Activated T-helper 2 cell treated with anti-CD3 and anti-CD28 coated beads, Interferon-gamma antibody, Interleukin-2, Interleukin-4, amounts not matched to agents 10 μg/mL and 5 μg/mL and 100 μg/mL, durations not matched to agents 14 hours and 24 hours and 36 hours (primary cell): Measurements from ENCODE around the gene FSTL4. TPM values are rescaled to one million over a fixed set of nuclear protein-coding genes. Genes with fewer than 3 reads are reported as not detected.

ENCODE experiments used
- DNase-seq: peaks from one replicate; pipeline ENCODE4 v3.0.0; 2021; ENCODE audit warnings: low spot score
- H3K27ac Mint-ChIP-seq: one replicate; pipeline ENCODE4 v1.8.0; 2021; ENCODE audit warnings: mixed read lengths
- H3K27me3 Mint-ChIP-seq: one replicate; pipeline ENCODE4 v1.8.0; 2021; ENCODE audit warnings: low read depth, mixed read lengths
- H3K36me3 Mint-ChIP-seq: one replicate; pipeline ENCODE4 v1.8.0; 2021; ENCODE audit warnings: low read depth, mixed read lengths
- H3K4me1 Mint-ChIP-seq: one replicate; pipeline ENCODE4 v1.8.0; 2021; ENCODE audit warnings: low read depth, mixed read lengths
- H3K4me3 Mint-ChIP-seq: one replicate; pipeline ENCODE4 v1.8.0; 2021; ENCODE audit warnings: low read depth, mild to moderate bottlenecking, moderate library complexity, mixed read lengths
- H3K9me3 Mint-ChIP-seq: one replicate; pipeline ENCODE4 v1.8.0; 2021; ENCODE audit warnings: mixed read lengths
- intact Hi-C: fragments of 100-400 bp; cut with micrococcal nuclease; formaldehyde crosslinking; loops from one replicate; pipeline ENCODE4 v1.15.1; 2023
- total RNA-seq: library from RNA; stranded (reverse); gene quantifications from 2 replicates; pipeline ENCODE4 v1.2.3, GENCODE V29; 2022

FSTL4 gene
- total RNA-seq, 1 donor from 2014 or later: 2.1 TPM

- Mint-ChIP-seq H3K4me3 (no peak overlapping the region), H3K27me3 (peaks cover 24% of the 10 kb centered on the region), H3K27ac (no peak overlapping the region), H3K36me3 (no peaks in the 10 kb centered on the region), H3K9me3 (peaks cover 2% of the 10 kb centered on the region), H3K4me1 (no peaks in the 10 kb centered on the region)
- DNase-seq: no peak
- intact Hi-C loops: no loop called here
Observed at GRCh38 chr5:133638436-133638835, 26.1 kb upstream of the FSTL4 start.

GRCh38 chr5:133637206-133637605 lies 24.9 kb upstream of the FSTL4 start:
- intact Hi-C loops: no loop called here
- Mint-ChIP-seq H3K27me3 (peaks cover 22% of the 10 kb centered on the region), H3K9me3 (peaks cover 5% of the 10 kb centered on the region), H3K36me3 (no peaks in the 10 kb centered on the region), H3K27ac (no peak overlapping the region), H3K4me3 (no peak overlapping the region), H3K4me1 (no peaks in the 10 kb centered on the region)
- DNase-seq: no peak

- Mint-ChIP-seq H3K27ac (no peak overlapping the region), H3K9me3 (peaks cover 5% of the 10 kb centered on the region), H3K36me3 (no peaks in the 10 kb centered on the region), H3K27me3 (peaks cover 18% of the 10 kb centered on the region), H3K4me3 (no peak overlapping the region), H3K4me1 (no peaks in the 10 kb centered on the region)
- DNase-seq: no peak
- intact Hi-C loops: no loop called here
Observed at GRCh38 chr5:133635051-133635450, 22.7 kb upstream of the FSTL4 start.

DNA sequence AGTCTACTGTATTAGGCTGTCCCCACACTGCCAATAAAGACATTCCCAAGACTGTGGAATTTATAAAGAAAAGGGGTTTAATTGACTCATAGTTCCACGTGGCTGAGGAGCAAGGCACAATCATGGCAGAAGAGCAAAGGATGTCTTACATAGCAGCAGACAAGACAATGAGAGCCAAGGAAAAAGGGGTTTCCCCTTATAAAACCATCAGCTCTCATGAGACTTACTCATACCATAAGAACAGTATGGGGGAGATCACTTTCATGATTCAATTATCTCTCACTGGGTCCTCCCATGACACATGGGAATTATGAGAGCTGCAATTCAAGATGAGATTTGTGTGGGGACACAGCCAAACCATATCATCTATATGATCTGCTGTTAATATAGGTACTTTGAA lies 14.8 kb upstream of the FSTL4 start:
- Mint-ChIP-seq H3K4me1 (peaks cover 5% of the 10 kb centered on the region), H3K27ac (no peak overlapping the region), H3K4me3 (no peak overlapping the region), H3K27me3 (peaks cover 28% of the 10 kb centered on the region), H3K9me3 (no peaks in the 10 kb centered on the region), H3K36me3 (no peaks in the 10 kb centered on the region)
- DNase-seq: no peak
- intact Hi-C loops: loop anchor here (10.0 kb wide), 1 partner anchor 238 kb away; no protein-coding TSS in a partner anchor

GRCh38 chr5:133624316-133624715 lies 12.0 kb upstream of the FSTL4 start:
- Mint-ChIP-seq H3K4me3 (no peak overlapping the region), H3K4me1 (peaks cover 5% of the 10 kb centered on the region), H3K36me3 (no peaks in the 10 kb centered on the region), H3K27me3 (peaks cover 34% of the 10 kb centered on the region), H3K9me3 (no peaks in the 10 kb centered on the region), H3K27ac (no peak overlapping the region)
- no peak for DNase-seq
- intact Hi-C loops: loop anchor here (10.0 kb wide), 1 partner anchor 240 kb away; no protein-coding TSS in a partner anchor

- Mint-ChIP-seq H3K4me3 (no peak overlapping the region), H3K4me1 (peaks cover 2% of the 10 kb centered on the region), H3K27me3 (peaks cover 50% of the 10 kb centered on the region), H3K27ac (no peak overlapping the region), H3K36me3 (no peaks in the 10 kb centered on the region), H3K9me3 (no peaks in the 10 kb centered on the region)
- intact Hi-C loops: no loop called here
- no peak for DNase-seq
Observed at GRCh38 chr5:133618141-133618540, 5.8 kb upstream of the FSTL4 start.

DNA sequence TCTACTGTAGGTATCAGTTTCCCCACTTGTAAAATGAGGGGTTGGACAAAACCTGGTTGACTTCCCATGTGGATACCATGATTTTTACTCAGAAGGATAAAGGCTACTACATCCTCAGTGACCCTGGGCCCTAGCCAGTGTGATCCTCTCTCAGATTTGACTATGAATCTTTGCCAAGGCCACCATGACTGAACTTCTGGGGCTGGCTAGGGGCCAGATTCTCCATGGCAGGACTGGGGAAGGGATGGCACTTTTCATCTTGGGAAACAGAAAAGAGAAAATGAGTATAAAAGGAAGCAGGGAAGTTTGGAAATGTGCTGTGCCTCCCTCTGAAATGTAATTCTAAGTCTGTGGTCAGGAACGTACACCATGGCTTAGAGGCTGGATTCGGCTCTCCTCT lies 1.4 kb upstream of the FSTL4 start:
- H3K4me1 Mint-ChIP-seq: peaks cover 7% of the 10 kb centered on the region
- peaks cover 61% of the 10 kb centered on the region for H3K27me3 Mint-ChIP-seq
- H3K36me3 Mint-ChIP-seq: no peaks in the 10 kb centered on the region
- DNase-seq: no peak
- intact Hi-C loops: no loop called here
- no peaks in the 10 kb centered on the region for H3K9me3 Mint-ChIP-seq
- no peak overlapping the region for H3K27ac Mint-ChIP-seq
- no peak overlapping the region for H3K4me3 Mint-ChIP-seq

- Mint-ChIP-seq H3K4me1 (peaks cover 5% of the 10 kb centered on the region), H3K27me3 (peaks cover 66% of the 10 kb centered on the region), H3K9me3 (no peaks in the 10 kb centered on the region), H3K27ac (no peak overlapping the region), H3K36me3 (no peaks in the 10 kb centered on the region), H3K4me3 (peak overlapping the region; percentile 38)
- intact Hi-C loops: no loop called here
- DNase-seq: no peak
Observed at GRCh38 chr5:133613184-133613583, 843 bp upstream of the FSTL4 start.

DNA sequence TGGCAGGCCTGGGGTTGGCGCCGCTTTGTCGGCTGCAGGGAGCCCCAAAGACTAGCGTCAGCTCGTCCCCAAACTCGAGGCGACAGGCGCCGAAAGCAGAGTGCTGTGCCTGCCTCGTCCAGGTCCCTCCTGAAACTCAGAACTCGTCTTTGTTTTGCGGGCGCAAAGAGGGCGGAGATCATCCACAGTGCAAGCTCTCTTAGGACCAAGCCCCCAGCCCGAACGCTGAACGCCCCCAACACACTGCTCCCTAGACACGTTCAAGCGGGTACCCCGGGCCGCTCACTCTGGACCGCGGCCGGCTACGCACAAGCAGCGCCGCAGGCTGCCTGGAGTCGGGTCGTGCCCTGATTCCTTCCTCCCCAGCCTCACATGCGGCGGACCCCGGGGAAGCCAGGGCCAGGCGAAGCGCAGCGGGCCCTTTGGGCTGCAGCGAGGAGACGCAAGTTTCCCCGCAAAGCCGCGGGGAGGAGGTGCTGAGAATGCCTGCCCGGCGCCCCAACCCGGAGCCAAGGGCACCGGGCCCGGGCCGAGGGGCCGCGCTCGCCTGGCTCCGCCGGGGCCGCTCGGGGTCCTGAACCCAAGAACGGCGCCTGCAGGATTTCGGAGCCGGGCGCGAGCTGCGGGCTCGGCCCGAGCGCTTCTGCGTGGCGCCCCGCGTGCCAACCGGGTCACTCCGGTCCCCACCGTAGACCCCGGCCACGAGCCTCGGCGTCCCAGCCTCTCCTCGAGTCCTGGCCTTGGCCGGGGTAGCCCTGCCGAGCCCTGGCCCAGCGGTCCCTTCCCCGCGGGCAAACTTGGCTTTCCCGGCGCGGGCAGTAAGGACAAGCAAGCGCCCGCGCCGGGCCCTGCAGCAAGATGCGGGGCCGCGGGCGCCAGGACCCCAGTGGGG lies 738 bp downstream of the FSTL4 start:
- intact Hi-C loops: no loop called here
- Mint-ChIP-seq H3K4me3 (no peak overlapping the region), H3K9me3 (no peaks in the 10 kb centered on the region), H3K4me1 (peaks cover 5% of the 10 kb centered on the region), H3K27ac (no peak overlapping the region), H3K36me3 (no peaks in the 10 kb centered on the region), H3K27me3 (peaks cover 72% of the 10 kb centered on the region)
- DNase-seq: no peak

- intact Hi-C loops: no loop called here
- Mint-ChIP-seq H3K27ac (no peak overlapping the region), H3K36me3 (no peaks in the 10 kb centered on the region), H3K27me3 (peaks cover 71% of the 10 kb centered on the region), H3K4me3 (no peak overlapping the region), H3K4me1 (peaks cover 5% of the 10 kb centered on the region), H3K9me3 (no peaks in the 10 kb centered on the region)
- no peak for DNase-seq
Observed at GRCh38 chr5:133610489-133611356, 1.6 kb downstream of the FSTL4 start.

DNA sequence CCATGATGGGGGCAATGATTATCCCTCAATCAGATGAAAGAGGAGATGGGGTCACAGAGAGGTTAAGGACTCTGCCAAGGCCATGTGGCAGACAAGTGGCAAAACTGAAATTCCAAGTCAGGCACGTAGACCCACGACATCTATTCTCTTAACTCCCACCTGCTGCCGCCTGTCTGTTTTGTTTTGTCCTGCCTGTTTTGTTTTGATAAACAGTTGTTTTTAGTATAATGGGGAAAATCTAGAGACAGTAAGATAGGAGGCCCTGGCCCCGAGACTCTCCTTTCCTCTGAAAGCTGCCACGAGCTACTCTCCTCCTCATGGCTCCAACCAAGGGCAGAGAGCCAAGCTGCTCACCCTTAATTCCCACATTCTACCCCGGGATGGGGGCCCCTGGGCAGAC lies 4.9 kb downstream of the FSTL4 start:
- H3K9me3 Mint-ChIP-seq: no peaks in the 10 kb centered on the region
- peaks cover 46% of the 10 kb centered on the region for H3K27me3 Mint-ChIP-seq
- no peak overlapping the region for H3K27ac Mint-ChIP-seq
- intact Hi-C loops: no loop called here
- H3K36me3 Mint-ChIP-seq: no peaks in the 10 kb centered on the region
- peaks cover 2% of the 10 kb centered on the region for H3K4me1 Mint-ChIP-seq
- DNase-seq: no peak
- no peak overlapping the region for H3K4me3 Mint-ChIP-seq

DNA sequence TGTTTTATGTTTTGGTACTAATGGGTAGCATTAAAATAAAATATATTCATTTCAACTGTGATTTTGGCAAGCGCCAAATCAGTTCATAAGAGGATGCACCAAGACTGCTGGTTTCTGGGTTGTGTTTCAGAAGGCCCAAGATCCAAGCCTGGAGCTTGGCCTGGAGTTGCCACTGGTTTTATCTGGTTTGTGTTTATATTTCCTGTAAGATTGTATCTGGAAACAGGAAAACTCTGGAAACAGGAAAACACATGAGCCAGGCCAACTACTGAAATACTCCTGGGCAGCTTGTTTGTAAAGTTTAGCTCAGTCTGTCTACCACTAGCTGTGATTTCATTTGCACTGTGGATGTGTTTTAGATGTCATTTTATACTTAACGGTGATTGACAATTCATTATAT lies 5.5 kb downstream of the FSTL4 start:
- Mint-ChIP-seq H3K27me3 (peaks cover 47% of the 10 kb centered on the region), H3K36me3 (no peaks in the 10 kb centered on the region), H3K27ac (no peak overlapping the region), H3K4me1 (peaks cover 2% of the 10 kb centered on the region), H3K4me3 (no peak overlapping the region), H3K9me3 (no peaks in the 10 kb centered on the region)
- intact Hi-C loops: no loop called here
- DNase-seq: no peak

DNA sequence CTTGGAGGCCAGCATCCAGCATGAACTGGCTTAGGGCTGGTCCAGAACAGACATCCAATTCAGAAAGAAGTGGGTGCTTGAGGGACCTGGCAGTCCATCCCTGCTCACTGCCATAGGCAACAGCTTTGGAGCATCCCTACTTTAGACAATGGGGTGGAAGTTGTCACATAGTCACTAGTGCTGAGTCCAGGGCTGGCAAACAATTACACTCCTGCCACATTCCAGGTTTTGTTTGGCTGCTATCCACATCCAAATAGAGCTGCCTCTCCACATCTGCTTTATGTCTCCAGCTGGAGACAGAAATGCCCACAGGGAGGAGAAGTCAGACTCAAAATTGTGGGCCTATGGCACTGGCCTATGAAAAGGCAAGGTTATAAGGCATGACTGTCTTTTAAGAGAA lies 7.0 kb downstream of the FSTL4 start:
- Mint-ChIP-seq H3K4me3 (no peak overlapping the region), H3K27ac (no peak overlapping the region), H3K4me1 (no peaks in the 10 kb centered on the region), H3K9me3 (no peaks in the 10 kb centered on the region), H3K27me3 (peaks cover 36% of the 10 kb centered on the region), H3K36me3 (no peaks in the 10 kb centered on the region)
- no peak for DNase-seq
- intact Hi-C loops: no loop called here
